ENCODE data around the gene C6orf89.

The C6orf89 gene

DNA sequence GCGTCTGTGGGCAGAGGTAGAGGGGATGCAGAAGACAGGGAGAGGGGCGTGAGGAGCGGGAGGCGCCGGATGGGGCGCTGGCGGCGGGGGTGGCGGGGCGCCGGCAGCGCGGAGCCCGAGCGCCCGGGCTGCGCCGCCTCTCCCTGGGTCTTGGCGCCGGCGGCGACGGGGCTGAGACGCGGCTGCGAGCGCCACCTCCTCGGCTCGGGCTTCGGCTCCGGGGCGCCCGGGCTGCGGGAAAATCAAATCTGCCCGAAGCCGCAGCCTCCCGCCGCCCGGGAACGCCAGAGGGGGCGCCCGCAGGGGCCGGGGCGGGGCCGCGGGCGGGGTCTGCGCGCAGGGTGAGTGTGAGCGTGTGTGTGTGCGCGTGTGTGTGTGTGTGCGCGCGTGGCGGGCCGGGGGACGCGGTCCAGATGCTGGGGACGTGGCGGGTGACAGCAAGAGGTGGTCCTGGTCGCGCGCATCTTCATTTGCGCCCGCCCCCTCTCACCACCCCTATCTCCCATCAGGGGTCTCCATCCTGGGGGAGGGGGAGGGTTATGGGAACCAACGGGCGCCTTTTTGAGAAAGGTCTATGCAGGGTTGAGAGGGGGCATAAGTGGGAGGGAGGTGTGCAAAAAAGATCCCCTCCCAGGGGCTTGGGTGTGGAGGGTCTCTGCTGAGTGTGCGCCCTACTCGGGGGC lies 45.9 kb upstream of the C6orf89 start:
- peak overlapping the region; percentile 49 for H3K4me3 ChIP-seq (ENCODE audit: low read depth, low read length)
- DNase-seq (ENCODE audit: low read depth), result no peak

DNA sequence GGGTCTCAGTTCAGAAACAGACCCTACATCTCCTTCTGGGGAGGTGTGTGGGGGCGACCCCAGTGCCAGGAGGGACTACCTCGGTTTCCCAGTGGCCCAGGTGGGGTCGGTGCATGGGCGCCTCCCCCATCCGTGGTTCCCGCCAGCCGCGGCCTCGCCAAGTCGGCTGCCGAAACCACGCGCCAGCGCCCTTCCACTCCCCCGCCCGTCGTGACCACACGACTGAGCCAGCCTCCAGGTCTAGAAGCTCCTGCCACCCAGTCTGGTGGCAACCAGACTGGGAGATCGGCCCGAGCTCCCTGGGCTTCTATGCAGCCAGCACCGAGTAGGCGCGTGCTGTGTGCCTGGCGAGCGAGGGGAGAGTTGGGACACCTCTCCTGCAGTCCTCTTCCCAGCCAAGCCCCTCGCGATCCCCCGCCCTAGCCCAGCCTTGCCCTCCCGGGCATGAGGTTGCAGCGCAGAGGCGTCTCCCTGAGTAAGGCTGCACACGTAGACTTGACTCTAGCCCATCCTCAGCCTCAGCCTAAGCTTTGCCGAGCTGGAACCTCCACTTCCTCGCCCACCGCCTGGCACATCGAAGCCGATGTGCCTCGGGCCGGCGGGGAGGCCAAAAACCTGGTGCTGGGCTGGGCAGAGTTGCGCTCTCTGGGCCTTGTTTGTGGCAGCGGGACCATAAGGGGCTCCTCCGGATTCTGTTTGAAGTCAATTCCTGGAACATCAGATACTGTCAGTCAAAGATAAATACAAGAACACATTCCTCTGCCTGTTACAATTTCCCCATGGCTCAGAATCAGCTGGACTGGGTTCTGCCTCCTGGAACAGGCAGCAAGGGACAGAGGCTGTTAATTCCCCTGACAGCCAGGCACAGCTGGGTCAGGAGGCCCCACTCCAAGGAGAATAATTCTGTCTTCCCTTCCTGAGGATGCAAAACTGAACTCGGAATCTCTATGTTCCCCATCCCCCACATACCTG lies 45.0 kb upstream of the C6orf89 start:
- H3K4me3 ChIP-seq (ENCODE audit: low read depth, low read length), result peak overlapping the region; percentile 49
- DNase-seq (ENCODE audit: low read depth), result no peak
- TF ChIP-seq, protein P1, sequence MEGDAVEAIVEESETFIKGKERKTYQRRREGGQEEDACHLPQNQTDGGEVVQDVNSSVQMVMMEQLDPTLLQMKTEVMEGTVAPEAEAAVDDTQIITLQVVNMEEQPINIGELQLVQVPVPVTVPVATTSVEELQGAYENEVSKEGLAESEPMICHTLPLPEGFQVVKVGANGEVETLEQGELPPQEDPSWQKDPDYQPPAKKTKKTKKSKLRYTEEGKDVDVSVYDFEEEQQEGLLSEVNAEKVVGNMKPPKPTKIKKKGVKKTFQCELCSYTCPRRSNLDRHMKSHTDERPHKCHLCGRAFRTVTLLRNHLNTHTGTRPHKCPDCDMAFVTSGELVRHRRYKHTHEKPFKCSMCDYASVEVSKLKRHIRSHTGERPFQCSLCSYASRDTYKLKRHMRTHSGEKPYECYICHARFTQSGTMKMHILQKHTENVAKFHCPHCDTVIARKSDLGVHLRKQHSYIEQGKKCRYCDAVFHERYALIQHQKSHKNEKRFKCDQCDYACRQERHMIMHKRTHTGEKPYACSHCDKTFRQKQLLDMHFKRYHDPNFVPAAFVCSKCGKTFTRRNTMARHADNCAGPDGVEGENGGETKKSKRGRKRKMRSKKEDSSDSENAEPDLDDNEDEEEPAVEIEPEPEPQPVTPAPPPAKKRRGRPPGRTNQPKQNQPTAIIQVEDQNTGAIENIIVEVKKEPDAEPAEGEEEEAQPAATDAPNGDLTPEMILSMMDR (conservative IDR thresholded peaks at IDR 0.05; ENCODE audit: low read depth, low read length), result no peak

More for the DNA sequence above, 45.9 kb upstream of the C6orf89 start:
- TF ChIP-seq, protein P1 (conservative IDR thresholded peaks at IDR 0.05; ENCODE audit: low read depth, low read length), result peak; percentile 3

DNA sequence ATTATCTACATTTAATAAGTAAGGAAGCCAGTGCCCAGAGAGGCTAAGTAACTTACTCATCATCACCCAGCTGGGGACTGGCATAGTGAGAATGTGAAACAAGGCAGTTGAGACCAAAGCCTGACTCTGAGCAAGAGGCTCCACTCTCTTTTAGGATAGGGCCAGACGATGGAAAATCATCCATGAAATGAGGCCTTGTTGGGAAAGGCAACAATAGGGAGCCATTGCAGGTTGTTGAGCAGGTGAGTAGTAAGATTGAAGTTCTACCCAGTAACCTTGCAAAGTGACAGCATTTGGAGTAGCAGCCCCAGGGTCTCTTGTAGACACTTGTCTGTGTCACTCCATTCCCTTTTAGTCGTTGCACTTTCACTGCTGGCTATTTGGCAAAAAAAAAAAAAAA lies 44.0 kb upstream of the C6orf89 start:
- no peak for DNase-seq (ENCODE audit: low read depth)
- no peak overlapping the region for H3K4me3 ChIP-seq (ENCODE audit: low read depth, low read length)
- TF ChIP-seq, protein P1 (conservative IDR thresholded peaks at IDR 0.05; ENCODE audit: low read depth, low read length), result no peak

DNA sequence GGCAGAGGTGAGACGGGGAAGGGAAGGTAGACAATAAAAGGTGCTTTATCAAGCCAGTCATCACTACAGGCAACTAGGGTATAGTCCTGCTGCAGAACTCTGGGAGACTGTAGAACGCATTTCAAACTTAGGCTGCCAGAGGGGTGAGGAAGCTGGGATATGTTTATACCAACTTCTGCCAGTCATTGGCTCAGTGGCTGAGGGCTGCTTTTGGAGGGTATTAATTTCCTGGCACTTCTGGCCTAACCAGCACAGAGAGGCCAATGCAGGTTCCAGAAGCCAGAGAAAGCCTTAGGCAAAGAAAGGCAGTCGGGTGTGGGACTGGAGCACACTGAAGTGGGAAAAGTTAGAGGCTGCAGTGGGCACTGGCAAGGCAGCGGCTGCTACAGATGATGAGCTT lies 42.6 kb upstream of the C6orf89 start:
- H3K4me3 ChIP-seq (ENCODE audit: low read depth, low read length), result no peak overlapping the region
- TF ChIP-seq, protein P1 (conservative IDR thresholded peaks at IDR 0.05; ENCODE audit: low read depth, low read length), result no peak
- DNase-seq (ENCODE audit: low read depth), result no peak

DNA sequence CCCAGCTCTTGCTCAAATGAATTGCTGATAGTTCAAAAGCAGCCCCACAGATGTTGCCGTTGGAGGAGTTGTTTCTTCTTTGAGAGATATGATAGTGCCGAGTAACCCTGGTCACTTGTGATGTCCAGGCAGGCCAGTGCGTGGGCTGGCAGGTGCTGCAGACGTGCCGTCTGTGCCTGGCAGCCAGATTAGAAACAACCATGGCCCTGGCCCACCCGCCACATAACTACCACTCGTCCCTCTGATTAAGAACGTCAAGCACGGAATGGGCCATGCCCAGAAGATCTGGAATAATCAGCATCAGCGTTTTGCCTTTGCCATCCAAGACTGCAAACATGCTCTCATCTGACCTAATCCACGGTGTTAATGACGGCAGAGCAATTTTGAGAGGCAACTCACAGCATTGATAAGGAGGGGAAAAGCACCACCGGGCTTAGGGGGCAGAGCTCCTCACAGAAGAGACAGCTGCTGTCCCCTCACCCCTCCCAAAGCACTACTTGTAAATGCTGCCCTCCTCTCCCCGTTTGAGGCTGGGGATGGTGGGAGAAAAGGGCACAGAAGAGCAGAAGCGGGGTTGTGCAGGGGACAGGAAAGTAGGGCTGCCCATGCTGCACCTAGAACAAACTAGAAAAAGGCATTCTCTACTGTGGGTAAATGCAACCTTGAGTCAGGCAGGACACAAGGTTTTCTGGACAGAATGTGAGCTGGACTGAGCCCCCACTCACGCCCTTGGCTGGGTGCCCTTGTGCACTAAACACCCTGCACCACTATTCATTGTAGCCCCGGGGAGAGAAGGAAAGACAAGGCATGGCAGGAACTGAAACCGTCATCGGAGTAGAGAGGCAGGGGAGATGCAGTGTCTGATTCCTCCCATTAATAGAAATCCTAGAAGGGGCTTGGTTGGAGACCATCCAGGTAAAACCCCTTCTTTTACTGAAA lies 41.3 kb upstream of the C6orf89 start:
- no peak overlapping the region for H3K4me3 ChIP-seq (ENCODE audit: low read depth, low read length)
- DNase-seq (ENCODE audit: low read depth), result no peak
- TF ChIP-seq, protein P1 (conservative IDR thresholded peaks at IDR 0.05; ENCODE audit: low read depth, low read length), result no peak

DNA sequence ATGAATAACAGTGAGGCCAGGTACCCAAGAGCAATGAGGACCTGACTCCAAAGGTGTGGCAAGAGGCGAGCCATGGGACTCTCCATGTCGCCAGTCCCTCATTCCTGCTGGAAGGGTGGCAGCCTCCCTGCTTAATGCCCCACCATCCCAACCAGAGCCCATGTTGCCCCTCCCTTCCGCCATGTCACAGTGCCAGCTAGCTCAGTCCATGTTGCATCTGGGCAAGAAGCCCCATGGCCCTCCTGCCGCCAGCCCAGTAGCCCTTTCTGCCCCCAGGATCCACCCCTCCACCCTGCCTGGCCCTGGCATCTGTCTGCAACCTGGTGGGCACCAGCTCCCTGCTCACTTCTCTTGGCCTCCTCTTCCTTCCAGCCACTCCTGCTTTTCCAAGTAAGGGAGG lies 40.5 kb upstream of the C6orf89 start:
- TF ChIP-seq, protein P1 (conservative IDR thresholded peaks at IDR 0.05; ENCODE audit: low read depth, low read length), result no peak
- H3K4me3 ChIP-seq (ENCODE audit: low read depth, low read length), result no peak overlapping the region
- DNase-seq (ENCODE audit: low read depth), result no peak
